ENCODE results near the gene ENHO.
"Not testable (repeated sequence)": the region's sequence is repeated elsewhere in the genome, so short reads cannot be mapped to it uniquely, and the experiment has no call there.

The ENHO gene

GRCh38 chr9:34505370-34506120 lies 17.2 kb downstream of the ENHO start:
- no peak for DNase-seq

GRCh38 chr9:34503406-34503805 lies 19.4 kb downstream of the ENHO start:
- no peak for DNase-seq

- DNase-seq = no peak
Measured at GRCh38 chr9:34502891-34503290, 19.9 kb downstream of the ENHO start.

- no peak for DNase-seq
Measured at GRCh38 chr9:34502471-34502870, 20.3 kb downstream of the ENHO start.

GRCh38 chr9:34501889-34502425 lies 20.8 kb downstream of the ENHO start:
- DNase-seq = no peak

GRCh38 chr9:34501372-34501771 lies 21.4 kb downstream of the ENHO start:
- DNase-seq = no peak

- peak; percentile 36 to 77 (median 56) for DNase-seq
Measured at GRCh38 chr9:34500623-34501267, 22.0 kb downstream of the ENHO start.

GRCh38 chr9:34499076-34499475 lies 23.7 kb downstream of the ENHO start:
- DNase-seq = no peak

- DNase-seq = no peak
Measured at GRCh38 chr9:34498553-34498952, 24.2 kb downstream of the ENHO start.

- no peak for DNase-seq
Measured at GRCh38 chr9:34496149-34496712, 26.6 kb downstream of the ENHO start.

- DNase-seq = no peak
Measured at GRCh38 chr9:34493972-34494535, 28.7 kb downstream of the ENHO start.

GRCh38 chr9:34492051-34492450 lies 30.7 kb downstream of the ENHO start:
- DNase-seq = no peak

GRCh38 chr9:34491596-34491995 lies 31.2 kb downstream of the ENHO start:
- no peak for DNase-seq

GRCh38 chr9:34490760-34491159 lies 32.0 kb downstream of the ENHO start:
- DNase-seq = no peak

GRCh38 chr9:34490360-34490759 lies 32.4 kb downstream of the ENHO start:
- no peak for DNase-seq

- no peak for DNase-seq
Measured at GRCh38 chr9:34486572-34486971, 36.2 kb downstream of the ENHO start.

GRCh38 chr9:34485822-34486221 lies 37.0 kb downstream of the ENHO start:
- DNase-seq = no peak

GRCh38 chr9:34484678-34485077 lies 38.1 kb downstream of the ENHO start:
- DNase-seq = no peak

- not testable (repeated sequence) for DNase-seq
Measured at GRCh38 chr9:34482746-34483145, 40.0 kb downstream of the ENHO start.

- DNase-seq = not testable (repeated sequence)
Measured at GRCh38 chr9:34481620-34482019, 41.2 kb downstream of the ENHO start.

GRCh38 chr9:34479431-34479866 lies 43.3 kb downstream of the ENHO start:
- no peak for DNase-seq

- DNase-seq = no peak
Measured at GRCh38 chr9:34477541-34477940, 45.2 kb downstream of the ENHO start.

- DNase-seq = no peak
Measured at GRCh38 chr9:34475097-34475496, 47.7 kb downstream of the ENHO start.
